ENCODE results near the gene RALGAPA2. TPM values are rescaled to one million over a fixed set of nuclear protein-coding genes. Genes with fewer than 3 reads are reported as not detected.
A peak's percentile ranks its signal among the peaks of the same experiment; 100 is the strongest.

Gene RALGAPA2
- polyA plus RNA-seq (2011; rRNA removed) (4.7 and 7.0 TPM in 2 replicates), polyA plus RNA-seq (2017; fragmentation: RNase III; extraction: RNeasy Plus Mini Kit Qiagen cat#74134 plus additional on column Dnase treatment) (3.2 to 4.0 TPM (median 3.7 TPM) in 3 replicates), polyA minus RNA-seq (2011; rRNA and poly(A)+ RNA removed) (10.0 and 11.4 TPM in 2 replicates)
- polyA plus RNA-seq (2012; cell fraction: cytosol; rRNA removed) = 0.94 and 1.3 TPM in 2 replicates
- polyA plus RNA-seq (2012; cell fraction: nucleus; rRNA removed) = 1.9 and 3.0 TPM in 2 replicates

GRCh38 chr20:20712474-20713243 lies at the start of gene RALGAPA2:
Gene RALGAPA2 (minus strand): TSS chr20:20712644. CDS start chr20:20712480, 164 bp downstream.
- peak within 1 kb of the TSS; percentile 94 for H3K4me2 ChIP-seq
- FAIRE-seq = peak; percentile 94
- peak within 1 kb of the TSS; percentile 84 to 90 for H3K27ac ChIP-seq
- CTCF ChIA-PET = interaction anchor here (1.0 to 2.5 kb wide), 5 partner anchors 10 to 792 kb away, joined by 3 to 6 read pairs (median 4); no protein-coding TSS in a partner anchor
- H3K9me3 ChIP-seq = no peaks in the 10 kb centered on the region
- peak; percentile 58 for TF ChIP-seq POLR2A (IDR thresholded peaks at IDR 0.05; ENCODE audit: low read length)
- TF ChIP-seq, protein P1, sequence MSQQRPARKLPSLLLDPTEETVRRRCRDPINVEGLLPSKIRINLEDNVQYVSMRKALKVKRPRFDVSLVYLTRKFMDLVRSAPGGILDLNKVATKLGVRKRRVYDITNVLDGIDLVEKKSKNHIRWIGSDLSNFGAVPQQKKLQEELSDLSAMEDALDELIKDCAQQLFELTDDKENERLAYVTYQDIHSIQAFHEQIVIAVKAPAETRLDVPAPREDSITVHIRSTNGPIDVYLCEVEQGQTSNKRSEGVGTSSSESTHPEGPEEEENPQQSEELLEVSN (IDR thresholded peaks at IDR 0.05; ENCODE audit: borderline replicate concordance, low read depth) = 0 out of 2 replicates have a peak, but pooled peaks have one; percentile 38
- no peak for TF ChIP-seq HOXB5 (CRISPR knock-in tag; IDR thresholded peaks at IDR 0.05)
- peak; percentile 84 for TF ChIP-seq USF2 (IDR thresholded peaks at IDR 0.05)
- TF ChIP-seq JUN (IDR thresholded peaks at IDR 0.05) = peak in 1 of 2 experiments; percentile 27; a peak in 1 of 5 replicates
- peak; percentile 38; the same call in 1 of the 2 replicates for TF ChIP-seq PHF8 (IDR thresholded peaks at IDR 0.05; ENCODE audit: borderline replicate concordance, low read depth)
- no peak for TF ChIP-seq POLR2AphosphoS2 (conservative IDR thresholded peaks at IDR 0.05; ENCODE audit: low read length)
- TF ChIP-seq, protein P2, sequence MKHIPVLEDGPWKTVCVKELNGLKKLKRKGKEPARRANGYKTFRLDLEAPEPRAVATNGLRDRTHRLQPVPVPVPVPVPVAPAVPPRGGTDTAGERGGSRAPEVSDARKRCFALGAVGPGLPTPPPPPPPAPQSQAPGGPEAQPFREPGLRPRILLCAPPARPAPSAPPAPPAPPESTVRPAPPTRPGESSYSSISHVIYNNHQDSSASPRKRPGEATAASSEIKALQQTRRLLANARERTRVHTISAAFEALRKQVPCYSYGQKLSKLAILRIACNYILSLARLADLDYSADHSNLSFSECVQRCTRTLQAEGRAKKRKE (CRISPR knock-in tag; IDR thresholded peaks at IDR 0.05; ENCODE audit: low read depth) = no peak
- TF ChIP-seq BHLHE40 (IDR thresholded peaks at IDR 0.05; ENCODE audit: low read depth, low read length) = no peak
- H3K4me3 ChIP-seq = peak within 1 kb of the TSS; percentile 97
- POLR2A ChIA-PET = interaction anchor here (1.0 kb wide), 1 partner anchor 107 kb away, joined by 3 read pairs; no protein-coding TSS in a partner anchor
- ATAC-seq = peak; percentile 96 to 100
- peak; percentile 96 to 99 for DNase-seq (ENCODE audit: low read depth in 1 of 2, low spot score in 1 of 2)
- H3K4me1 ChIP-seq = peaks cover 19% of the 10 kb centered on the region
- 3% methylated on average over 35 of the region's 87 CpGs for WGBS (ENCODE audit: missing lambda C conversion rate)

- H3K27ac ChIP-seq = no peak overlapping the region
- POLR2A ChIA-PET = no interaction called here
- H3K4me2 ChIP-seq = no peak overlapping the region
- no peak for TF ChIP-seq RFX5 (IDR thresholded peaks at IDR 0.05)
- WGBS (ENCODE audit: missing lambda C conversion rate) = 4% methylated on average over 1 of the region's 1 CpG
- FAIRE-seq (no peak), ATAC-seq (no peak), DNase-seq (ENCODE audit: low read depth in 1 of 2, low spot score in 1 of 2) (no peak)
- CTCF ChIA-PET = interaction anchor here (0.6 to 0.9 kb wide), 2 partner anchors 64 to 97 kb away, joined by 3 read pairs; no protein-coding TSS in a partner anchor
- H3K9me3 ChIP-seq = no peaks in the 10 kb centered on the region
- no peak overlapping the region for H3K4me3 ChIP-seq
- no peaks in the 10 kb centered on the region for H3K4me1 ChIP-seq
Observed at GRCh38 chr20:20761301-20761700, 48.9 kb upstream of the RALGAPA2 start.

GRCh38 chr20:20759132-20759531 lies 46.7 kb upstream of the RALGAPA2 start:
- Histone ChIP-seq H3K4me1 (no peaks in the 10 kb centered on the region), H3K4me3 (no peak overlapping the region), H3K4me2 (no peak overlapping the region), H3K9me3 (no peaks in the 10 kb centered on the region), H3K27ac (no peak overlapping the region)
- no peak for ATAC-seq
- POLR2A ChIA-PET = no interaction called here
- 28% methylated on average over 6 of the region's 6 CpGs for WGBS (ENCODE audit: missing lambda C conversion rate)
- FAIRE-seq = no peak
- no peak for DNase-seq (ENCODE audit: low read depth in 1 of 2, low spot score in 1 of 2)
- CTCF ChIA-PET = no interaction called here
- TF ChIP-seq HEYL (CRISPR knock-in tag; IDR thresholded peaks at IDR 0.05) = no peak
- TF ChIP-seq FOSL2 (IDR thresholded peaks at IDR 0.05) = no peak
- TF ChIP-seq FOSL2 (CRISPR knock-in tag; IDR thresholded peaks at IDR 0.05) = no peak
- no peak for TF ChIP-seq RAD21 (conservative IDR thresholded peaks at IDR 0.05 in 1 of 2, IDR thresholded peaks at IDR 0.05 in 1 of 2)
- TF ChIP-seq CHD2 (IDR thresholded peaks at IDR 0.05; ENCODE audit: low read length, partially characterized antibody) = no peak
- no peak for TF ChIP-seq SMC3 (IDR thresholded peaks at IDR 0.05)
- no peak for TF ChIP-seq SREBF2 (IDR thresholded peaks at IDR 0.05)
- TF ChIP-seq MAZ (IDR thresholded peaks at IDR 0.05; ENCODE audit: borderline replicate concordance, low read depth, low read length) = no peak
- TF ChIP-seq, protein P1 (IDR thresholded peaks at IDR 0.05; ENCODE audit: borderline replicate concordance, low read depth) = no peak
- no peak for TF ChIP-seq HOXB5 (CRISPR knock-in tag; IDR thresholded peaks at IDR 0.05)
- no peak for TF ChIP-seq RNF2 (IDR thresholded peaks at IDR 0.05; ENCODE audit: borderline replicate concordance, low read depth)
- no peak for TF ChIP-seq TP53 (CRISPR knock-in tag; IDR thresholded peaks at IDR 0.05)
- no peak for TF ChIP-seq REST (IDR thresholded peaks at IDR 0.05)
- no peak for TF ChIP-seq ZC3H11A (IDR thresholded peaks at IDR 0.05)
- TF ChIP-seq CBX8 (IDR thresholded peaks at IDR 0.05) = no peak
- no peak for TF ChIP-seq MYC (IDR thresholded peaks at IDR 0.05; ENCODE audit: borderline replicate concordance, low read length)
- TF ChIP-seq BHLHE40 (IDR thresholded peaks at IDR 0.05; ENCODE audit: low read depth, low read length) = no peak
- TF ChIP-seq FOSB (CRISPR knock-in tag; IDR thresholded peaks at IDR 0.05) = no peak
- TF ChIP-seq TFCP2L1 (CRISPR knock-in tag; IDR thresholded peaks at IDR 0.05) = no peak
